T-cell (primary cell): ENCODE measurements around the gene CD300E. TPM values are rescaled to one million over a fixed set of nuclear protein-coding genes. Genes with fewer than 3 reads are reported as not detected.
A peak's percentile ranks its signal among the peaks of the same experiment; 100 is the strongest.

ENCODE experiments used
- ATAC-seq, 4 experiments: fragments of 200-7000 bp in 3 of 4; fragments of 150-1000 bp in 1 of 4; cut with Tn5 transposase; replicated peaks in 1 of 4; 1 replicate in 3 of 4; 2 replicates in 1 of 4; pipeline ENCODE4 v1.10.0; 2021; ENCODE audit warnings: moderate library complexity in 3 of 4, mild to moderate bottlenecking in 2 of 4, moderate number of reproducible peaks in 1 of 4
- CTCF ChIA-PET, 2 donors: fragments of 300-600 bp; sonication (Branson Sonifier 250); formaldehyde crosslinking; loops; one replicate each; lab custom pipeline; 2022; ENCODE audit warnings: antibody characterized with exemption in 2 of 2; lab: Charles Lee
- POLR2A ChIA-PET, 2 donors: fragments of 300-600 bp; sonication (Branson Sonifier 250); formaldehyde crosslinking; loops; one replicate each; lab custom pipeline; 2022; ENCODE audit warnings: antibody characterized with exemption in 2 of 2; lab: Charles Lee
- DNase-seq, 35 experiments: peaks; one replicate each; pipeline versions ENCODE4 v3.0.0 to v3.0.0-alpha.2; 2013 to 2023
- H3K27ac ChIP-seq: one replicate; pipeline ENCODE4 v1.5.1; 2013; ENCODE audit warnings: low read length
- H3K27me3 ChIP-seq, 2 experiments: replicated peaks in 1 of 2; 1 replicate in 1 of 2; 2 replicates in 1 of 2; pipeline versions ENCODE4 v1.6.1 to v1.7.0; 2013; ENCODE audit warnings: low read length in 1 of 2, mixed read lengths in 1 of 2; ENCODE audit not compliant: control insufficient read depth in 2 of 2, insufficient read depth in 2 of 2; ENCODE audit errors: extremely low read depth in 1 of 2
- H3K36me3 ChIP-seq, 2 donors: 1 replicate in 1 of 2; 2 replicates in 1 of 2; pipeline versions ENCODE4 v1.6.1 to v1.7.0; 2013; ENCODE audit warnings: low read length in 1 of 2; ENCODE audit not compliant: control insufficient read depth in 2 of 2, insufficient read depth in 1 of 2; ENCODE audit errors: extremely low read depth in 1 of 2
- H3K4me1 ChIP-seq, 2 experiments: 1 replicate in 1 of 2; 2 replicates in 1 of 2; pipeline versions ENCODE4 v1.6.1 to v1.7.0; 2013; ENCODE audit warnings: low read length in 2 of 2, mixed read lengths in 1 of 2; ENCODE audit not compliant: insufficient read depth in 2 of 2, control insufficient read depth in 1 of 2; ENCODE audit errors: extremely low read depth in 1 of 2
- H3K4me3 ChIP-seq, 2 donors: 1 replicate in 1 of 2; 2 replicates in 1 of 2; pipeline versions ENCODE4 v1.5.1 to v1.7.0; 2013; ENCODE audit warnings: mild to moderate bottlenecking in 2 of 2, low read length in 1 of 2, moderate library complexity in 1 of 2; ENCODE audit not compliant: control insufficient read depth in 1 of 2; ENCODE audit errors: extremely low read depth in 1 of 2
- H3K9me3 ChIP-seq: 2 replicates; pipeline ENCODE4 v1.7.0; 2013
- H3K27ac Mint-ChIP-seq, 2 donors: one replicate each; pipeline ENCODE4 v1.8.0; 2020 to 2021; ENCODE audit warnings: mild to moderate bottlenecking in 2 of 2, mixed read lengths in 2 of 2
- H3K27me3 Mint-ChIP-seq, 2 donors: one replicate each; pipeline ENCODE4 v1.8.0; 2021 to 2022; ENCODE audit warnings: mixed read lengths in 2 of 2
- H3K36me3 Mint-ChIP-seq: one replicate; pipeline ENCODE4 v1.8.0; 2021; ENCODE audit warnings: mixed read lengths
- H3K4me1 Mint-ChIP-seq, 3 donors: one replicate each; pipeline ENCODE4 v1.8.0; 2020 to 2022; ENCODE audit warnings: mixed read lengths in 3 of 3, mild to moderate bottlenecking in 1 of 3
- H3K4me3 Mint-ChIP-seq, 3 donors: one replicate each; pipeline ENCODE4 v1.8.0; 2020 to 2022; ENCODE audit warnings: mild to moderate bottlenecking in 3 of 3, mixed read lengths in 3 of 3, moderate library complexity in 3 of 3
- H3K9me3 Mint-ChIP-seq, 3 donors: one replicate each; pipeline ENCODE4 v1.8.0; 2020 to 2022; ENCODE audit warnings: mixed read lengths in 3 of 3
- WGBS: methylation state at CpG from one replicate; pipeline ENCODE4 v1.1.5; 2013; ENCODE audit warnings: missing lambda C conversion rate; ENCODE audit not compliant: insufficient coverage; 5-methylcytosine and 5-hydroxymethylcytosine counted together
- total RNA-seq, 35 experiments: library from RNA in 6 of 35; stranded (reverse) in 6 of 35; fragments of 120-200 nt in 1 of 35; gene quantifications; one replicate each; pipeline versions ENCODE4 v1.2.1 to v1.2.4 and lab custom pipeline; 2013 to 2026

CD300E gene
- total RNA-seq, 5 donors from 2014 or later (not counting 1 experiment from before 2014, with no cell fraction given) = 0.38 TPM; not detected in 4

GRCh38 chr17:74565126-74565525, 58.4 kb downstream of the CD300E start:
- Histone ChIP-seq H3K9me3 (no peaks in the 10 kb centered on the region), H3K27ac (no peak overlapping the region), H3K4me1 (peaks cover 0 to 2% of the 10 kb centered on the region in 2 experiments), H3K4me3 (no peak overlapping the region), H3K36me3 (no peaks in the 10 kb centered on the region), H3K27me3 (peaks cover 0 to 67% of the 10 kb centered on the region in 2 experiments)
- ATAC-seq = no peak
- no peak for DNase-seq
- WGBS = no CpG with 5 or more reads among the region's 5 CpGs
- H3K4me1 Mint-ChIP-seq = peaks cover 0 to 11% (median 0%) of the 10 kb centered on the region in 3 donors
- ChIA-PET CTCF (interaction anchor here in 1 of 2 donors (0.6 to 1.4 kb wide), 2 partner anchors 184 to 299 kb away, joined by 3 read pairs; no protein-coding TSS in a partner anchor), POLR2A (interaction anchor here in 1 of 2 donors (0.6 kb wide), 1 partner anchor 85 kb away, joined by 3 read pairs; no protein-coding TSS in a partner anchor)
- H3K4me3 Mint-ChIP-seq = no peak overlapping the region
- peaks cover 20 to 51% of the 10 kb centered on the region in 2 donors for H3K27me3 Mint-ChIP-seq
- no peak overlapping the region for H3K27ac Mint-ChIP-seq
- no peaks in the 10 kb centered on the region for H3K9me3 Mint-ChIP-seq
- no peaks in the 10 kb centered on the region for H3K36me3 Mint-ChIP-seq

- no peaks in the 10 kb centered on the region for H3K36me3 ChIP-seq
- H3K27ac Mint-ChIP-seq = peak overlapping the region in 1 of 2 donors; percentile 10
- ChIA-PET POLR2A (no interaction called here), CTCF (no interaction called here)
- DNase-seq (no peak), ATAC-seq (no peak)
- H3K27ac ChIP-seq = no peak overlapping the region
- WGBS = 90% methylated on average over 1 of the region's 1 CpG
- H3K4me1 ChIP-seq = peaks cover 0 to 2% of the 10 kb centered on the region in 2 experiments
- H3K4me3 ChIP-seq = no peak overlapping the region
- H3K4me3 Mint-ChIP-seq = no peak overlapping the region
- no peaks in the 10 kb centered on the region for H3K9me3 ChIP-seq
- peaks cover 9 to 12% (median 9%) of the 10 kb centered on the region in 3 donors for H3K4me1 Mint-ChIP-seq
- H3K27me3 Mint-ChIP-seq = peaks cover 12 to 34% of the 10 kb centered on the region in 2 donors
- no peaks in the 10 kb centered on the region for H3K9me3 Mint-ChIP-seq
- peaks cover 0 to 50% of the 10 kb centered on the region in 2 experiments for H3K27me3 ChIP-seq
- no peaks in the 10 kb centered on the region for H3K36me3 Mint-ChIP-seq
These were observed 60.2 kb downstream of the CD300E start for GRCh38 chr17:74563358-74563757.

- Histone ChIP-seq H3K9me3 (no peaks in the 10 kb centered on the region), H3K4me1 (peaks cover 0 to 2% of the 10 kb centered on the region in 2 experiments), H3K27me3 (peaks cover 0 to 38% of the 10 kb centered on the region in 2 experiments), H3K4me3 (no peak overlapping the region), H3K27ac (no peak overlapping the region), H3K36me3 (no peaks in the 10 kb centered on the region)
- DNase-seq (no peak), ATAC-seq (no peak)
- H3K4me1 Mint-ChIP-seq = peaks cover 8 to 9% (median 9%) of the 10 kb centered on the region in 3 donors
- CTCF ChIA-PET = no interaction called here
- 51% methylated on average over 3 of the region's 3 CpGs for whole genome bisulfite sequencing
- no peaks in the 10 kb centered on the region for H3K9me3 Mint-ChIP-seq
- no peaks in the 10 kb centered on the region for H3K36me3 Mint-ChIP-seq
- peaks cover 5 to 28% of the 10 kb centered on the region in 2 donors for H3K27me3 Mint-ChIP-seq
- H3K4me3 Mint-ChIP-seq = no peak overlapping the region
- no peak overlapping the region for H3K27ac Mint-ChIP-seq
- POLR2A ChIA-PET = no interaction called here
These were observed 62.0 kb downstream of the CD300E start for GRCh38 chr17:74561586-74561985.

Other genes starting within 250 kb of the CD300E start
- gene GPRC5C, start 191.7 kb downstream of the CD300E start, total RNA-seq = 1 to 10 TPM in 1 of 5 donors, under 1 TPM in 2, not detected in 2; 0.46 to 1.5 (median 0.55) TPM
- gene CD300A, start 157.1 kb downstream of the CD300E start, total RNA-seq = 10 to 100 TPM in 4 of 5 donors, 1 to 10 TPM in 1; 9.2 to 18.8 (median 12.5) TPM
- not detected for gene CD300LB, start 92.3 kb downstream of the CD300E start, total RNA-seq
- gene CD300C, start 77.6 kb downstream of the CD300E start, total RNA-seq = under 1 TPM in 1 of 5 donors, not detected in 4; 0.18 TPM
- gene CD300H, start 56.2 kb downstream of the CD300E start, total RNA-seq = not detected
- gene CD300LD, start 31.5 kb downstream of the CD300E start, total RNA-seq = under 1 TPM in 1 of 5 donors, not detected in 4; 0.47 TPM
- under 1 TPM in 1 of 5 donors, not detected in 4; 0.25 TPM for gene CD300LF, start 89.2 kb upstream of the CD300E start, total RNA-seq
- gene RAB37, start 113.5 kb upstream of the CD300E start, total RNA-seq = 10 to 100 TPM; 31.2 to 73.4 (median 40.7) TPM
- 100 to 1,000 TPM; 104 to 260 (median 223) TPM for gene NHERF1, start 124.9 kb upstream of the CD300E start, total RNA-seq
- 10 to 100 TPM; 37.2 to 74.4 (median 71.9) TPM for gene NAT9, start 152.6 kb upstream of the CD300E start, total RNA-seq
- not detected for gene GRIN2C, start 236.1 kb upstream of the CD300E start, total RNA-seq
- gene FDXR, start 249.3 kb upstream of the CD300E start, total RNA-seq = 10 to 100 TPM in 3 of 5 donors, 1 to 10 TPM in 2; 4.2 to 20.7 (median 15.3) TPM